ENCODE results near the gene COX7B2.

COX7B2 gene, protein sequence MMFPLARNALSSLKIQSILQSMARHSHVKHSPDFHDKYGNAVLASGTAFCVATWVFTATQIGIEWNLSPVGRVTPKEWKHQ

DNA sequence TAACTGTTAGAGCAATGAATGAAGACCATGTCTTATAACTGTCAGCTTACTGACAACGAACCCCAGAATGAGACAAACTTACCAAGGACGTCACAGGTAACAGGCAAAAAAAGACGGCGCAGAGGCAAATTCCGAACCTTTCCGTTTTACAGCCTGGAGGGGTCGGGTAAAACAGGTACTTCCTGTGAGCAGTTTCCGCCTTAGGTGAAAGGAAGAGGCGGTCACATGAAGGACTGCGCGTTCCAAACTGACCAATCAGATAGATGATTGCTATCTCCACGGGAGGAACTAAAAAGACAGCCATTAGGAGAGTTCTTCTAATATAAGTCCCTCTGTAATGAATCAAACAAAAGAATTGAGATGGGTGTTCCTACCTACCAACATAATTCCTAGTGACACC, at the start of gene COX7B2:
TSS of gene COX7B2 (minus strand) at position 168 of the 400 bp plus-strand sequence. CDS start 174,053 bp downstream, outside the sequence.
- DNase-seq: no peak

DNA sequence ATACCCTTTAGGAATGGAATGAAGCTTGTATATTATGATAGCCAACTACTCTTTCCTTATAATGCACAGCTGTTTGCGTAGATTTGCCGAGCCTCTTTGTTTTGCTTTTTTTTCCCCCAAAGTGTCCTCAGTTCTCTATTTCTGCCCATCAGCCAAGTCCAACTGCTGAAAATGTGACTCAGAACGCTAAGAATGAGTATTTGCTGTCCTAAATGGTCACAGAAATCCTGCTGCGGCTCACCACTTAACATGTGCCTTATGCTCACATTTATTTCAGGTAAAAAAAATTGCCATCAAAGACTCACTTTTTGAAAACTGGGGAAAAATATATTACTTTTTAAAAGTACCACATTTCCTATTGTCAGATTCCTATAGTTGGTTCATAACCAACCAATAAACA, 47.4 kb upstream of the COX7B2 start:
- DNase-seq: no peak

DNA sequence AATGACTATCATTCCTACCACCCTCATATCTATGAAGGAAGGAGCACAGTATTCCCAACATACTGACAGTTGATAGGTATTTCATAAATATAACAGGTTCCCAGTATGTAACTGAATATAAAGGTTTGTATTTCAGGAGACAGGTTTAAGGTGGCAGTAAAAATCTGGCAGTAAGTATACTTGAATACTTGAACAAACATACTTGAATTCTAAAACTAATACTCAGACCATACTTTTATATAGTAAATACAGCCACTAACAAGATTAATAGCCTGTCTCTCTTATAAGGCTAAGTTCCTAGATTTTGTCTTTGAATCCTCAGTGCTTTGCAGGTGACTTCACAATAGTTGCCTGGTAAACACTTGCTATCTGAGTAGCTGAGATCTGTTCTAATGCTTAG, 46.6 kb upstream of the COX7B2 start:
- DNase-seq: no peak

DNA sequence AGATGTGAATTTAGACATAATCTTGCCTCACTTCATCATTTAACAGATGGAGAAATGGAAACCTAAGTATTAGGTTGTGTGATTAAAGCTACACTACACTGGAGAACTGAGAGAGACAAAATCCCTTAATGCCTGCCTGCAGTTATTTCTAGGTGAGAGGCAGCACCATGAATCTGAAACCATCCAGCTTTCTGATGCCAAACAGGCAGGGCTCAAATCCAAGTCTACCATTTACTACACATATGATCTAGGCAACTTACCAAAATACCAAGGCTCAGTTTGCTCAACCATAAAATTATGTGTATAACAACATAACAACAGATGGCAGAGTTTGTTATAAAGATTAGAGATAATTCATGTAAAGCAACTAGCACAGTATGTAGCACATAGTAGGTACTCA, 45.6 kb upstream of the COX7B2 start:
- DNase-seq: no peak

- DNase-seq: no peak
These were observed 44.5 kb upstream of the COX7B2 start for GRCh38 chr4:46953564-46953963.

DNA sequence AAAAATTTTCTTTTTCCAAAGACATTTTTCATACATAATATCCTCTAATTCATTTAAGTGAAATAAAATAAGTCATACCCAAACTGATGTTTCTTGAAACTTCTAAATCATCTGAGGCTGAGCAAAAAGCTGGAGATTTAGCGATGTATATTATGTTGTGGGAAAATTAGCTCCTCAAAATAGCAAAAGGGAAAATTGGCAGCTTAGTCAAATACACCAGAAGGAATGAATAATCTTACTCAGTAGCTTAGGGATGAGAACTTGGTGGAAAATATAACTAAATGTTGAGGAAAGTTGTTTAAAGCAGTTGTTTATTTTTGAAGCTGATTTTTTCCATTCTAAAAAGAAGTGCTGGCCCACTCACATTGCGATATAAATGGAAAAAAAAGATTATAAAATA, 43.4 kb upstream of the COX7B2 start:
- DNase-seq: no peak

- DNase-seq: no peak
These were observed 41.8 kb upstream of the COX7B2 start for GRCh38 chr4:46950826-46951225.

DNA sequence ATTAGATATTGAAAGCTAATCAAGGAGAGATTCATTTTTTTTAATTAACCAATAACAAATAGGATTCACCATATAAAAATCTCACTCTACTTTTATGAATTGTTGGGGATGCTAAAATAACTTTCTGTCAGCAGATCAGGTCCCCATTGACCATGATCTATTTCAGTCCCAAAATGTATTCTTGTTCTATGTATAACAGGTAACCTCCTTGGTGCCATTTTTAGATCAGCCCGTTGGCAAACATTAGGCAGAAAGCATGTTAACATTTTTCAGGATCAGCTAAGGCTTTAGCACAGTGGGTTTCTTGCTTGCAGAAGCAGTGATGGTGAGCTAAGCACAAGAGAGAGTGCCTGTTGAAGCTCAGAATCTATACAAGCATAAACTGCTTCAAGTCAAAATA, 40.8 kb upstream of the COX7B2 start:
- DNase-seq: no peak

- no peak for DNase-seq
These were observed 38.5 kb upstream of the COX7B2 start for GRCh38 chr4:46947541-46947940.

- no peak for DNase-seq
These were observed 38.0 kb upstream of the COX7B2 start for GRCh38 chr4:46946919-46947536.

DNA sequence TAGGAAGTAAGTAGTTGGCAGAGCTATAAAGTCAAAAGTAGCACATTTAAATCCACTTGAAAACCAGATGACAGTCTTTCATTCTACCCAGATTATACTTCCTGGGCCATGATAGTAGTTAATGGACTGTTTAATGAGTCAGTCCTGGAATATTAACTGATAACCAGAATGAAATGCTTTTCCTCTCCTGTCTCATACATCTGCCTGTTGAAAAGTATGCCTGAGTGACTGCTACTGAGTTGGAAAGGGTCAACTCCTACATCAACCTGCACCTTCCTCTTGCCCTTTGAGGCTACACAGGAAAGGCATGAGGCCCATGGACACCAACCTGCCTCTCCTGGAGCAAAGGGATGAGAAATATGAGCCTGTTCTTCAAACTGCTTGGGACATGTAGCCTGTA, 36.0 kb upstream of the COX7B2 start:
- no peak for DNase-seq

GRCh38 chr4:46944345-46944744, 35.3 kb upstream of the COX7B2 start:
- DNase-seq: no peak

DNA sequence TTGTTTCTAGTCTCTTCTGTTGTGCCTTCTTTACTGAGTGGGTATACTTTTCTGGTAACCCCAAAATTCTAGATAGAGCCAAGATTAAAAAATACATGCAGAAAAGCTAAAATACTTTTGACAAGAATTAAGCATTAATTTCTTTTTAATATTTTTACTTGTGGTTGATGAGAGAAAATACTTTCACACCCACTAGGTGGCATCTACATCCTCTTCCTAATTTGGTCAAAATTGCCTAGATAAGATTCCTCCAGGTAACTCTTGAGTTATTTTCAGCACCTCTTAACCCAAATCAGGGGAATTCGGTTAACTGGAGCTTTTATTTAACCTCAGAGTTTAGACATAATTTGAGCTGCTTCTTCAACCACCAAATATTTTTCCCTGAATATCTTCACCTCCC, 28.4 kb upstream of the COX7B2 start:
- no peak for DNase-seq

DNA sequence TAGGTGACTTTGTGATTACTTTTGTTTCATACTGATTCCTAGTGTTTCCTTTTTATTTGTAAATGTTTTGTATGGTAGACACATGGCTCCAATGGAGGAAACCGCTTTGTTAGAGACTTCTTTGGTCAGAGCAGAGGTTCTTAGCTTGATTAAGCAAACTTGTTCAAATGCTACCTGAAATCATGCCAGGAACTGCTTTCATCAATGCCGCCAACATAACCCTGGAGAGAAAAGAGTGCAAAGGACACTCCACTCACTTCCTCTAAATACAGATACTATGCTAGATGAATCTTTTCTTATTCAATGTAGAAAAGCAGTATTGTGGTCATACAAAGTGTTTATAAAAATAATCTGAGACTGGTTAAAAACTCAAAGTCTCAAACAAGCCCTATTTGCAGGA, 25.7 kb upstream of the COX7B2 start:
- no peak for DNase-seq

- no peak for DNase-seq
These were observed 24.6 kb upstream of the COX7B2 start for GRCh38 chr4:46933686-46934085.

GRCh38 chr4:46931981-46932380, 22.9 kb upstream of the COX7B2 start:
- no peak for DNase-seq

DNA sequence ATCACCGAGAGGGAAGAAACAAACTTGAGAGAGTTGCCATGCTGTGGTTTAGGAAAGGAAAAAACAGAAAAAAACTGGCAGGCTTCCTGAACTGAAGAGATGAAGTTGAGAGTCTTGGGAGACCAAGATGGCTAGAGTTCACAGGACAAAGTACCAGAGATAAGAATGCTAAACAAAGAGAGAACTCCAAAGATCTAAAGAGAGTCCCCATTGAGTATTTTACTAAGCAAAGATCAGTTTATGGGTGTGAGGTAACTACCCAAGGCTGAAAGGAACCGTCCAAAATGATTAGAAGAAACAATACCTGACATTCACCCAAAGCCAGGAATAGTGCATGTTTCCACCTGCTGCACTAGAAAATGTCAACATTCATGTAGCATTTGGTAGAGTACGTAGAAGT, 21.8 kb upstream of the COX7B2 start:
- no peak for DNase-seq

DNA sequence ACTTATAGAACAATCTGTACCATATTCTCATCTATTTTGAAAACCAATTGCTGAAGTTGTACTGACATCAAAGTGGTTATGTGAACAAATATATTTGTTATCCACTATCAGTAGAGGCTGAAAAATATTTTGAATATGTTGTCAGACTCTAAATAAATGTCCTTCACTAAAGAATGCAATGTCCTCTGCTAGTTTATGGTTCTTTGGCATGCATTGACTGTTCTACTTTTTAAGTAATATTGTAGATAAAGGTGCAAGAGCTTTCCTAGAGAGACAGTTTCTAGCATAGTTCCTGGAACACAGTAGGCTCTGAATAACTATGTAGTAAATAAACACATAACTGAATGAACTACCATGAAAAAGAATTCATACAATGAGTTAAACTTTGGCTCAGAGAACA, 18.2 kb upstream of the COX7B2 start:
- DNase-seq: no peak

DNA sequence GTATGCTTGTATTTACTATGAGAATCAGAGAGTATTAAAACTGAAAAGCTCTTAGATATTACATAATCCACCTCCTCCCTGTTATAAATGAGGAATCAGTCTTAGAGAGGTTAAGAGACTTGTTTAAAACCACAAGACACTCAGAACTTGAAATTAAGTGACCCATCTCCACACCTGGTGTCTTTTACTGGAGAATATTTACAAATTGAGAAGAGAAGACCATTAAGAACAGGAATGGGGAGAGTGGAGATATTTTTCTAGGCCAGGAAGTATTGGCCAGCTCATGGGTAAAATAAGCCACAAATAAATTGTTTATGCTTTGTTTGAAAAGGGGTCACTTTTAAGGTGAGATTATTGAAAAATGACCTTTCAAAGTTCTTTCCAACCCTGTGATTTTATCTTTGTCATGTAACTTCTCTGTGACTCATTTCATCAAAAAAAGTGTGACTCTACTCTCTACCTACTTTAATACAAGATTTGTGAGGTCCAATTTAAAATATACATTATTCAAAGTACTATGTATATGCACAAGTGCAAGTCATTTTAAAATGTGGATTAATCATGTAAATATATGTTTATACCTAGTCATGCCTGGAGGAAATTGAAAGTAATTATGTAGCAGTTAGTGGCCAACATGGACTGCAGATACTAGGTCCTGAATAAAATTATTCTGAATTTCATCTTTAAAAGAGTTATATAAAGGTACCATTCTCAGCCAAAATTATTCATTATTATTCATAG, 15.9 kb upstream of the COX7B2 start:
- DNase-seq: no peak

DNA sequence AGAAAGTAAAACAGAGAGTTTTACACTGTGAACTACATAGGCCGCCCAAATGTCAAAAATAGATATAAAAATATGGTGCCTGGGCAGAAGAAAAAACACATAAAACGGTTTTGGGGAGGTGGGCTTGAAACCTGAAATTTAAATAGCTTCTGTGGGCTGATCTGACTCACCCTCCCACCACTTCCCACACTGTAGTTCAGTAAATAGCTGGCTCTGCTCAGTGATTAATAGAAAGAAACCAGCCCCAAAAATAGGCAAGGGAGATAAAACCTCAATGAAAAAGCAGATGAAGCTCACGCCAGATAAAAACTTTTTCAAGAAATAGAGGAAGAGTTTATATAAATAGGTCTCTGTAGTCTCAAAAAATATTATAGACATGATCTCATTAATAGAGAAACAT, 13.2 kb upstream of the COX7B2 start:
- no peak for DNase-seq

GRCh38 chr4:46908148-46908547, 897 bp downstream of the COX7B2 start:
- DNase-seq: no peak

DNA sequence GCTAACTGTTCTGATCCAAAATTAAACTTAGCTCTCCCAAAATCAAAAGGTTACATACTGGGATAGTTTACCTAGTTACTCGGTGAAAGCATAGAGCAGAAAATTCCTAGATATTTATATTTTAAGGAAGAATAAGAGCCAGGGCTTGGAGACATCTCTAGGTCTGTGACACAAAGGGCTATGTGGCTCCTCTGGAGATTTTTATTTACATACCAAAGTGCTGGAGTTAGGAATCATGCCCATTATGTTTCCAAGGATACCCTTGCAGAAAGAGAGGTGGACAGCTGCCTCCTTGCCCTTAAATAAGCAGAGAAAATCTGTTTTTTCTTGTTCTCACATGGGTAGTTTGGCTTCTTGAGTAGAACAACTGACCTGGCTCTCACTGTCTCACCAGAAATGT, 9.0 kb downstream of the COX7B2 start:
- no peak for DNase-seq

GRCh38 chr4:46894826-46895225, 14.2 kb downstream of the COX7B2 start:
- DNase-seq: no peak

GRCh38 chr4:46890056-46890455, 19.0 kb downstream of the COX7B2 start:
- DNase-seq: no peak

GRCh38 chr4:46889410-46889809, 19.6 kb downstream of the COX7B2 start:
- DNase-seq: no peak

All from NCI-H2227 treated with DMSO at 0.1 percent for 48 hours (cell line).